Stimulated activated CD8-positive, alpha-beta memory T cell treated with anti-CD3 and anti-CD28 coated beads, Interleukin-7, amount 100 ng/mL, for 24 hours (primary cell): ENCODE data around the gene INHBC.
"Not testable (repeated sequence)": the region's sequence is repeated elsewhere in the genome, so short reads cannot be mapped to it uniquely, and the experiment has no call there.

Experiments
- DNase-seq: peaks from one replicate; pipeline ENCODE4 v3.0.0-alpha.2; 2020; ENCODE audit warnings: low read depth

INHBC gene

DNA sequence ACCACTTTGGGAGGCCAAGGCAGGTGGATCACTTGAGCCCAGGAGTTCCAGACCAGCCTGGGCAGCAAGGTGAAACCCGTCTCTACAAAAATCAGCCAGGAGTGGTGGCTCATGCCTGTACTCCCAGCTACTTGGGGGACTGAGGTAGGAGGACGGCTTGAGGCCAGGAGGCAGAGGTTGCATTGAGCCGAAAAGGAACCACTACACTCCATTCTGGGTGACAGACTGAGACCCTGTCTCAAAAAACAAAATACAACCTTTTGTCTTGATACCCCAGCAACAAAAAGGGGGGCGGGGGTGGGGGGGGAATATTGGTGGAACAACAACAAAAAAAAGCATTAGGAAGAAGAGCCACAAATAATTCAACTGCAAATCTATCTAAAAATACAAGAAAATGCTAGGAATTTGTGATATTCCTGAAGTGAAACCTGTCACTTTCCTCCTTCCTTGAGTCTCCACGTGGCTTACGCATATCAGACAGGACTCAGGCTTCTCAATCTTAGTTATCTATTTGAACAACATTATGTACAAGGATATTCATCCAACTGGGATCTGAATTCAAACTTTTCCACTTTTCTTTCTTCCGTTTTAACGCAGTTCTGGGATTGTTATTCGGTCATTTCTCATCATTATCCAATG lies 5.0 kb upstream of the INHBC start:
- no peak for DNase-seq

DNA sequence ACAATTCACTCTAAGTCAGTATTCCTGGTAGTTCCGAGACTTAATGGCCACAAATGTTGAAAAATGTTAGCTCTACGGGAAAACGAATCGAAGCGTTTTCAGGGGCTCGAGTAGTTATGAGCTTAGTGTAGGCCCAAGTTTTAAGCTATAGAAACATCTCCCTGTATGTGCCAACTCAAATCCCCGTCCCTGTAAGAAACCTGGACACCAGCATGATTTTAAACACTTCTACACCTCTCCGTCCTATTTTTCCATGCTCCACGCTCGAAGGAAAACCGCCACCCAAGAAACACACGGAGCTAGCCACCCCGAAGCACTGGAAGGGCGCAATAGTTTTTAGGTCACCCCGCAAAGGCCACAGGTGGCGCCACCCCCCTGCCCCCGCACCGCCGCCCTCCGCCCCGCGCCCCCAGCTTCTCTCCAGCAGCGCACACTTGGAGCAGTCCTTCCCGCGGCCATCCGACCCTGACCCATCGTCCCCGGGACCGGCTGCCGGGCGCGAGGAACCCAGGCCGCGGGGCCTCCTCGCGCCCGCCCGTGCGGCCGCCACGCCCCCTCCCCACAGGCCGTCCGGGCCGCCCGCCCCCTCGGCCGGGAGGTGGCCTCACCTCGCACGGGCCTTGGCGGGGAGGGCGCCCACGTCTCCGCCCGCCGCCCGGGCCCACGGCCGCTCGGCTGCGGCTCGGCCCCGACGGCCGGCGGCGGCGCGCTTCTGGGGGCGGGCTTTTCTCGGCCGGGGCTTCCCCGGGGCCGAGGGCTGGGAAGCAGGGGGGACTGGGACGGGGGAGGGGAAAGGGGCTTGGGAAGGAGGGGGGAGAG lies 4.3 kb upstream of the INHBC start:
- DNase-seq = peak; percentile 14

GRCh38 chr12:57430931-57431566 lies 3.5 kb upstream of the INHBC start, which contains the start of gene R3HDM2:
Gene R3HDM2, minus strand, starts transcription at chr12:57431043. Its CDS starts 120,615 bp downstream, at chr12:57310428.
- DNase-seq = peak; percentile 91

- no peak for DNase-seq
Observed at GRCh38 chr12:57431654-57432188, 2.9 kb upstream of the INHBC start.

GRCh38 chr12:57433370-57433769 lies 1.2 kb upstream of the INHBC start:
- DNase-seq = no peak

GRCh38 chr12:57435293-57435692 lies 709 bp downstream of the INHBC start:
- DNase-seq = no peak

DNA sequence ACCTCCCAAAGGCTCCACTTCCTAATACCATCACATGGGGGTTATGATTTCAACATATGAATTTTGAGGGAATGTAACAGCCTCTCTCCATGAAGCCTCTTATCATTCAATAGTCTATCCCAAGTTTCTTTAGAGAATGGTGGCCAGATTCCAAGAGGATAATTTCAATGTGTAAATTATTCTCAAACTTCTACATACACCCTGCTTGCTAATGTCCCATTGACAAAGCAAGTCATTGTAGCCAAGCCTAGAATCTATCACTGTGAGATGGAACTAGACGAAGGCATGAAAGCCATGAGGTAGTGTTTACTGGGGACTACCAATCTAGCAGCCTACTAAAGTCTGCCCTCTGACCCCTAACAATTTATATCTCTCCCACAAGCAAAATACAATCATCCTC lies 3.8 kb downstream of the INHBC start:
- no peak for DNase-seq

- DNase-seq = no peak
Observed at GRCh38 chr12:57439762-57440266, 5.2 kb downstream of the INHBC start.

DNA sequence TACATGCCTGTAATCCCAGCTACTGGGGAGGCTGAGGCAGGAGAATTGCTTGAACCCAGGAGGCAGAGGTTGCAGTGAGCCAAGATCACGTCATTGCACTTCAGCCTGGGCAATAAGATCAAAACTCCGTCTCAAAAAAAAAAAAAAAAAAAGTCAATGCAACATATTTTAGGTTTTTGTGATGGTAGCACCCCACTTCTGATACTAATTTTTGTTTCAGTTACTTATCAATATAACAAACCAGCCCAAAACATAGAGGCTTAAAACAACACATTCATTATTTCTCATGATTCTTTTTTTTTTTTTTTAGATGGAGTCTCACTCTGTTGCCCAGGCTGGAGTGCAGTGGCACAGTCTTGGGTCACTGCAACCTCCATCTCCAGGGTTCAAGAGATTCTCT lies 6.8 kb downstream of the INHBC start:
- not testable (repeated sequence) for DNase-seq

- no peak for DNase-seq
Observed at GRCh38 chr12:57441846-57442427, 7.4 kb downstream of the INHBC start.

DNA sequence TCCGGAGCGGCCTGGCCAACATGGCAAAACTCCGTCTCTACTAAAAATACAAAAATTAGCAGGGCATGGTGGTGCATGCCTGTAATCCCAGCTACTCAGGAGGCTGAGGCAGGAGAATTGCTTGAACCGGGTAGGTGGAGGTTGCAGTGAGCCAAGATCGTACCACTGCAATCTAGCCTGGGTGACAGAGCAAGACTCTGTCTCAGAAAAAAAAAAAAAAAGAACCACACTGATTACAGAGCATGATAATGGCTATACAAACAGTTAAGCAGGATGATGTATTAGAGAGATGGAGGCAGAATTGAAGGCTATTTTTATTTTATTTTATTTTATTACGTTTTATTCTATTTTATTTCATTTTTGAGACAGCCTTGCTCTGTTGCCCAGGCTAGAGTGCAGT lies 9.8 kb downstream of the INHBC start:
- not testable (repeated sequence) for DNase-seq

- no peak for DNase-seq
Observed at GRCh38 chr12:57444744-57445143, 10.2 kb downstream of the INHBC start.

DNA sequence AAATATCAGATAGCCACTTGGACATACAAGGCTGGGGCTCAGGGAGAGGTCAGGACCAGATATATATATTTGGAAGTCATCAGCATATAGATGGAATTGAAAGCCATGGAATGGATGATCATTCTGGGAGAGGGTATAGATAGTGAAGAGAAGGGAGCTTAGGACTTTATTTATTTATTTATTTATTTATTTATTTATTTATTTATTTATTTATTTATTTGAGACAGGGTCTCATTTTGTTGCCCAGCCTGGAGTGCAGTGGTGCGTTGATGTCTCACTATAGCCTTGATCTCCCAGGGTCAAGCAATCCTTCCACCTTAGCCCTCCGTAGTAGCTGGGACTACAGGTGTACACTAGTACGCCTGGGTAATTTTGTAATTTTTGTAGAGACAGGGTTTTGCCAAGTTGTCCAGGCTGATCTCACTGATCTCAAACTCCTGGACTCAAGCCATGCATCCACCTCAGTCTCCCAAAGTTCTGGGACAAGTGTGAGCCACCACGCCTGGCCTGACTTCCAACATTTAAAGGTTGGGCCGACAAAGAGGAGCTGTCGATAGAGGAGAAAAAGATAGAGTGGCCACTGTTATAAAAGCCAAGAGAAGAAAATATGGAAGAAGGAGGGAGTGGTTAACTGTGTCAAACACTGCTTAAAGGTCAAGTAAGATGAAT lies 11.8 kb downstream of the INHBC start:
- no peak for DNase-seq

- DNase-seq = no peak
Observed at GRCh38 chr12:57448669-57449068, 14.1 kb downstream of the INHBC start.

DNA sequence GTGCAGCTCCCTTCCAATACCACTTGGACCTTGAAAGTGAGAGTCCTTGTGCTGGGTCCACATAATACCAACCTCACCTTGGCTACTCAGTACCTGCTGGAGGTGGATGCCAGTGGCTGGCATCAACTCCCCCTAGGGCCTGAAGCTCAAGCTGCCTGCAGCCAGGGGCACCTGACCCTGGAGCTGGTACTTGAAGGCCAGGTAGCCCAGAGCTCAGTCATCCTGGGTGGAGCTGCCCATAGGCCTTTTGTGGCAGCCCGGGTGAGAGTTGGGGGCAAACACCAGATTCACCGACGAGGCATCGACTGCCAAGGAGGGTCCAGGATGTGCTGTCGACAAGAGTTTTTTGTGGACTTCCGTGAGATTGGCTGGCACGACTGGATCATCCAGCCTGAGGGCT lies 14.8 kb downstream of the INHBC start:
- DNase-seq = no peak

GRCh38 chr12:57450057-57450456 lies 15.5 kb downstream of the INHBC start:
- no peak for DNase-seq

GRCh38 chr12:57451233-57451778 lies 16.7 kb downstream of the INHBC start:
- no peak for DNase-seq

DNA sequence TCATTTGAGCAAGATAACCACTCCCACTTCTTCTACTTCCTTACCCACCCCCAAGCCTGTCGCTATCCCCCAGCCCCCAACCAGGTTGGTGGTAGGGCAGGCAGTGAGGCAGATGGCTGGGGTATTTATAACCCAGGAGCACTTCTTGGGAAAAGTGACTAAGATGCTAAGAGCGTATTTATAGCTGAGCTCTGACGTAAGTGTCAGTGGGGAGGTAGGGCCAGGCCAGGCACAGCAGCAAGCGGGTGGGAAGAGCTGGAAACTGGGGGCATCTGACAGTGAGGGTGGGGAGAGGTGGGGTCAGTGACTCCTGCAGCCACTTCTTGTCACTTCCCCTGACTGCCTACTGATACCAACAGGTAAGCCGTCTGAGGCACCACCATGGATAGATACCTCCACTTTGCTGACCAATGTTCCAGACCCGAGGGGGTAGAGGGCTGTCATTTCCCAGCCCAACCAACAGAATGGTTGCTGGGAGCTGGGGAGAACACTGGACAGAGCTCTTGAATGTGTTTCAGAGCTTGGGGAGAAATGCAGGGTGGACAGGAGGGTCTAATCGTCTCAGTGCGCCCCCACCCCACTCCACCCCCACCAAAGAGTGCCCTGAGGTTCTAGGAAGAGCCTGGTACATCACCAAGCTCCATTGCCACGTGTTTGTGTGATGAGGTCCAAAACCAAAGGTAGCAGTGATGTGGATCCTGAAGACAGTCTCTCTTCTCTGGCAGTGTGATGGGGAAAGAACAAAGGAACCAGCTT lies 17.8 kb downstream of the INHBC start:
- DNase-seq = no peak

GRCh38 chr12:57452937-57453509 lies 18.4 kb downstream of the INHBC start:
- DNase-seq = no peak

DNA sequence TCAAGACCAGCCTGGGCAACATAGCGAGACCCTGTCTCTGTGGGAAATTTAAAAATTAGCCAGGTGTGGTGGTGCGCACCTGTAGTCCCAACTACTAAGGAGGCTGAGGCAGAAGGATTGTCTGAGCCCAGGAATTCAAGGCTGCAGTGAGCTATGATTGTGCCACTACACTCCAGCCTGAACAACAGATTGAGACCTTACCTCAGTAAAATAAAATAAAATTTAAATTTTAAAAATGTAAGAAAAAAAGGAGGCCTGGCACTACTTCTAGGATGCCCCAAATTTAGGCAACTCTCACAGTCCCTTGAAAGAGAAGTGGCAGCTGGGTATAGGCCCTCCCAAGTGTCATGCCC lies 19.6 kb downstream of the INHBC start:
- no peak for DNase-seq
